WERI-Rb-1 (cell line): Measurements from ENCODE around the gene VSIG10L.

Experiments
- DNase-seq: peaks from one replicate; pipeline ENCODE4 v3.0.0-alpha.2; 2020
- H3K27ac ChIP-seq: fragments of 250-450 bp; sonication (Bioruptor Pico); 2 replicates; pipeline ENCODE4 v1.5.1; 2020; ENCODE audit warnings: mild to moderate bottlenecking, moderate library complexity
- H3K27me3 ChIP-seq: fragments of 250-450 bp; sonication (Bioruptor Pico); 2 replicates; pipeline ENCODE4 v1.5.1; 2021; ENCODE audit warnings: mild to moderate bottlenecking, low read depth, moderate library complexity; ENCODE audit not compliant: insufficient read depth, severe bottlenecking
- H3K36me3 ChIP-seq: fragments of 250-450 bp; sonication (Bioruptor Pico); 2 replicates; pipeline ENCODE4 v1.5.1; 2020; ENCODE audit warnings: mild to moderate bottlenecking, moderate library complexity
- H3K4me3 ChIP-seq: 2 replicates; pipeline ENCODE4 v1.5.1; 2011; ENCODE audit warnings: low read depth, mild to moderate bottlenecking, control low read depth, low read length
- H3K9me3 ChIP-seq: fragments of 250-450 bp; sonication (Bioruptor Pico); 2 replicates; pipeline ENCODE4 v1.5.1; 2021; ENCODE audit warnings: mild to moderate bottlenecking, moderate library complexity; ENCODE audit not compliant: severe bottlenecking
- TF ChIP-seq, protein P1 (sequence below): IDR thresholded peaks from 2 replicates; pipeline ENCODE4 v1.5.1; 2011; ENCODE audit warnings: low read depth, mild to moderate bottlenecking, control low read depth, inconsistent platforms, low read length

Gene VSIG10L

GRCh38 chr19:51330366-51330765 lies 11.6 kb downstream of the VSIG10L start:
- H3K9me3 ChIP-seq, result no peaks in the 10 kb centered on the region
- DNase-seq, result no peak

DNA sequence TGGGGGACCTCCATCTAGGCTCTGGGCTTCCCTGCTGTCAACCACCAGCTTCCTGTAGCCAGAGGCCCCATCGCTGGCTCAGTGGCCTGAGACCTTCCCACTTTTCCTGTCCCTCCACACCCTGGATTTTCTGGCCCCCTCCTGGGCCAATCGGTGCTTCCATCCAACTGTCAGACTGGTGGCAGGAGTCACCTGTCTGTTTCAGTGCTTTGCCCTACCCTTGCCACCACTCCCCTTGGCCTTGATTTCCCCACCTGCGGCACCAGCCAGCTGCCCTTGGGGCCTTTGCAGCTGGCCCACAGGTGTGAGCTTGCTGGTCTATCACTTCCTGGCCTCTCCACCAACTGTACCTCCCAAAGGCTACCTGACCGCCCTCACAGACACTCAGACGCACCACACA lies 12.5 kb downstream of the VSIG10L start:
- H3K27me3 ChIP-seq, result no peaks in the 10 kb centered on the region
- TF ChIP-seq, protein P1, sequence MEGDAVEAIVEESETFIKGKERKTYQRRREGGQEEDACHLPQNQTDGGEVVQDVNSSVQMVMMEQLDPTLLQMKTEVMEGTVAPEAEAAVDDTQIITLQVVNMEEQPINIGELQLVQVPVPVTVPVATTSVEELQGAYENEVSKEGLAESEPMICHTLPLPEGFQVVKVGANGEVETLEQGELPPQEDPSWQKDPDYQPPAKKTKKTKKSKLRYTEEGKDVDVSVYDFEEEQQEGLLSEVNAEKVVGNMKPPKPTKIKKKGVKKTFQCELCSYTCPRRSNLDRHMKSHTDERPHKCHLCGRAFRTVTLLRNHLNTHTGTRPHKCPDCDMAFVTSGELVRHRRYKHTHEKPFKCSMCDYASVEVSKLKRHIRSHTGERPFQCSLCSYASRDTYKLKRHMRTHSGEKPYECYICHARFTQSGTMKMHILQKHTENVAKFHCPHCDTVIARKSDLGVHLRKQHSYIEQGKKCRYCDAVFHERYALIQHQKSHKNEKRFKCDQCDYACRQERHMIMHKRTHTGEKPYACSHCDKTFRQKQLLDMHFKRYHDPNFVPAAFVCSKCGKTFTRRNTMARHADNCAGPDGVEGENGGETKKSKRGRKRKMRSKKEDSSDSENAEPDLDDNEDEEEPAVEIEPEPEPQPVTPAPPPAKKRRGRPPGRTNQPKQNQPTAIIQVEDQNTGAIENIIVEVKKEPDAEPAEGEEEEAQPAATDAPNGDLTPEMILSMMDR, result no peak
- H3K36me3 ChIP-seq, result no peaks in the 10 kb centered on the region
- no peak overlapping the region for H3K27ac ChIP-seq
- no peak for DNase-seq
- no peak overlapping the region for H3K4me3 ChIP-seq
- no peaks in the 10 kb centered on the region for H3K9me3 ChIP-seq

More at GRCh38 chr19:51330366-51330765, 11.6 kb downstream of the VSIG10L start:
- no peaks in the 10 kb centered on the region for H3K27me3 ChIP-seq
- TF ChIP-seq, protein P1, result no peak
- H3K36me3 ChIP-seq, result no peaks in the 10 kb centered on the region
- no peak overlapping the region for H3K4me3 ChIP-seq
- H3K27ac ChIP-seq, result no peak overlapping the region

DNA sequence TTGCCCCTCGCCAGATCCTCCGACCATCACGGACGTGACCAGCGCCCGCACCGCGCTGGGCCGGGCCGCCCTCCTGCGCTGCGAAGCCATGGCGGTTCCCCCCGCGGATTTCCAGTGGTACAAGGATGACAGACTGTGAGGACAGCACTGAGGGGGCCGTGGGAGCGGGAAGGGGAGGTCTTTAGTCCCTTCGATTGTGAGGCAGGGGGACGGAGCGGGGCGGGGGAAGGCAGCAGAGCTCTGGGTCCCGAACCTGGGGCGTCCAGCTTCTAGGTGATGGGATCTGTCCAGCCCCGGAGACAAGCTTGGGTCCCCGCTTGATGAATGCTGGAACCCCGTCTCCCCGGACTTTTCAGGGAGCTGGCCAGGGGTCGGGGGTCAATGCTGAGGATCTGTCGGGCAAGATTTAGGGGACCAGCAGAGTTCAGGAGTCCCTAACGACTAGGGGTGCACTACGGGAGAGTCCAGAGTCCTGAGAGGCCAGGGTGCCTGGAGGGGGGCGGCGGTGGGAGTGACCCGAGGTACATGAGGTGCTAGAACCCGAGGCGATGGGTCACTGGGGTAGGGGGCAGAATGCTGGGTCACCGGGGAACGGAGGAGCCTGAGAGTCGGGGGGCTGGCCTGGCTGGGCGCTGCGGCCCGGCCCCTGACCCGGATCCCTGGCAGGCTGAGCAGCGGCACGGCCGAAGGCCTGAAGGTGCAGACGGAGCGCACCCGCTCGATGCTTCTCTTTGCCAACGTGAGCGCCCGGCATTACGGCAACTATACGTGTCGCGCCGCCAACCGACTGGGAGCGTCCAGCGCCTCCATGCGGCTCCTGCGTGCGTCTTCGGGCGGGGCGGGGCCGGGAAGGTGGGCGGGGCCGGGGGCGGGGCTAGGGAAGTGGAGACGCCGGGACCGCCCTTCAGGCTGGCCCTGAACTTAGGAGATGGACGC lies 14.6 kb downstream of the VSIG10L start:
- no peak overlapping the region for H3K4me3 ChIP-seq
- TF ChIP-seq, protein P1, result no peak
- no peak for DNase-seq
- H3K9me3 ChIP-seq, result no peaks in the 10 kb centered on the region
- peaks cover 8% of the 10 kb centered on the region for H3K27me3 ChIP-seq
- H3K27ac ChIP-seq, result no peak overlapping the region
- H3K36me3 ChIP-seq, result no peaks in the 10 kb centered on the region

DNA sequence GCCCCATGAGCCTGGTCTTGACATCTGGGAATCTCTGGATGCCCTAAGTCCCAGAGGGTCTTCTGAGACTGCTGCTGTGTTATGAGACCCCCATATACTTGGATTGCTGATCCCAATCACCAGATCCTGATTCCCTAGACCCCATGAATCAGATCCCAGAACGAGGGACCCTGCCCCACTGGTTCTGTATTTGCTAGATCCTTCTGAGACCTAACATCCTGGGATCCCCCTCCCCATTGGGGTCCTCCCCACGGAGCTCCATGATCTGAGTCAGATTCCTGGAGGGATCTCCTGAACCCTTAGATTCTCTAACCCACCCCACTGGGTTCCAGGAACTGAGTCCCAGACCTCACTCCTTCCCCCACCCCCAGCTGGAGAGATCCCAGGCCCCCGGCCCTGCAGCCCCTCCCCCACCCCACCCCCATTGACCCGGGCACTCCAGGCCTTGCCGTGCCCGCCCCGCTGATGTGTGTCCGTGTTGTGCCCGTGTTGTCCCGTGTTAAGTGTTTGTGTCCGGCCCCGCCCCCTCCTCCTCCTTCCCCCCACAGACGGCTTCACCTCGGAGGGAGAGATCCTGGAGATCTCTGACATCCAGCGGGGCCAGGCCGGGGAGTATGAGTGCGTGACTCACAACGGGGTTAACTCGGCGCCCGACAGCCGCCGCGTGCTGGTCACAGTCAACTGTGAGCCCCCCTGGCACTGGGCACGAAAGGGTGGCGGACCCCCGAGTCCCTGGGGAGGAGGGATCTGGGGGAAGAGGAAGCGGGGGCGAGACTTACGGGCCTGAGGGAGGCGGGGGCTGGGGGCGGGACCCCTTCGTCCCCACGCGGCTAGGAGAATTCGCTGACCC lies 15.5 kb downstream of the VSIG10L start:
- Histone ChIP-seq H3K27ac (no peak overlapping the region), H3K4me3 (no peak overlapping the region), H3K9me3 (no peaks in the 10 kb centered on the region), H3K27me3 (peaks cover 13% of the 10 kb centered on the region), H3K36me3 (no peaks in the 10 kb centered on the region)
- DNase-seq, result no peak
- TF ChIP-seq, protein P1, result no peak

- Histone ChIP-seq H3K27ac (no peak overlapping the region), H3K36me3 (no peaks in the 10 kb centered on the region), H3K4me3 (no peak overlapping the region), H3K27me3 (peaks cover 13% of the 10 kb centered on the region), H3K9me3 (no peaks in the 10 kb centered on the region)
- TF ChIP-seq, protein P1, result no peak
- DNase-seq, result no peak
Measured at GRCh38 chr19:51325161-51325976, 16.6 kb downstream of the VSIG10L start.
